GM18505 (cell line): ENCODE data around the gene TRAPPC2.

Experiments
- ATAC-seq: cut with Tn5 transposase; IDR thresholded peaks from one replicate; pipeline ENCODE4 v1.9.1; 2021; ENCODE audit not compliant: unreplicated experiment
- POLR2A ChIP-seq: IDR thresholded peaks from 4 replicates; pipeline ENCODE4 v1.6.1; 2011; ENCODE audit warnings: borderline replicate concordance; ENCODE audit not compliant: insufficient read depth, insufficient read length; ENCODE audit errors: extremely low read depth

Gene TRAPPC2

GRCh38 chrX:13662355-13662791 lies 72.0 kb downstream of the TRAPPC2 start:
- TF ChIP-seq POLR2A = no peak
- ATAC-seq = no peak
